ENCODE results near the gene TNS1. TPM values are rescaled to one million over a fixed set of nuclear protein-coding genes. Genes with fewer than 3 reads are reported as not detected.
"Not testable (repeated sequence)": the region's sequence is repeated elsewhere in the genome, so short reads cannot be mapped to it uniquely, and the experiment has no call there.

TNS1 gene
- 54.5 and 116 TPM in 2 replicates for total RNA-seq (ENCODE audit: low replicate concordance)

GRCh38 chr2:218002845-218003180 lies at the start of gene TNS1:
Gene TNS1, minus strand, starts transcription at chr2:218002995. Its CDS starts 123 bp downstream, at chr2:218002872.
- H3K4me3 ChIP-seq (ENCODE audit: low read depth, low read length): peak within 1 kb of the TSS; percentile 85
- TF ChIP-seq CTCF (IDR thresholded peaks at IDR 0.05; ENCODE audit: insufficient read depth, low read length): no peak
- DNase-seq (ENCODE audit: low read depth): peak; percentile 62

- no peak overlapping the region for H3K4me3 ChIP-seq (ENCODE audit: low read depth, low read length)
- no peak for DNase-seq (ENCODE audit: low read depth)
- TF ChIP-seq CTCF (IDR thresholded peaks at IDR 0.05; ENCODE audit: insufficient read depth, low read length): no peak
These were observed 49.1 kb upstream of the TNS1 start for GRCh38 chr2:218051903-218052302.

- no peak for DNase-seq (ENCODE audit: low read depth)
- no peak overlapping the region for H3K4me3 ChIP-seq (ENCODE audit: low read depth, low read length)
- no peak for TF ChIP-seq CTCF (IDR thresholded peaks at IDR 0.05; ENCODE audit: insufficient read depth, low read length)
These were observed 44.9 kb upstream of the TNS1 start for GRCh38 chr2:218047536-218048225.

GRCh38 chr2:218046238-218046637 lies 43.4 kb upstream of the TNS1 start:
- no peak for TF ChIP-seq CTCF (IDR thresholded peaks at IDR 0.05; ENCODE audit: insufficient read depth, low read length)
- DNase-seq (ENCODE audit: low read depth): no peak
- H3K4me3 ChIP-seq (ENCODE audit: low read depth, low read length): no peak overlapping the region

GRCh38 chr2:218044599-218044998 lies 41.8 kb upstream of the TNS1 start:
- not testable (repeated sequence) for H3K4me3 ChIP-seq (ENCODE audit: low read depth, low read length); DNase-seq (ENCODE audit: low read depth)

- no peak for DNase-seq (ENCODE audit: low read depth)
- H3K4me3 ChIP-seq (ENCODE audit: low read depth, low read length): no peak overlapping the region
- no peak for TF ChIP-seq CTCF (IDR thresholded peaks at IDR 0.05; ENCODE audit: insufficient read depth, low read length)
These were observed 40.9 kb upstream of the TNS1 start for GRCh38 chr2:218043701-218044109.

- no peak for DNase-seq (ENCODE audit: low read depth)
- H3K4me3 ChIP-seq (ENCODE audit: low read depth, low read length): no peak overlapping the region
- TF ChIP-seq CTCF (IDR thresholded peaks at IDR 0.05; ENCODE audit: insufficient read depth, low read length): no peak
These were observed 40.3 kb upstream of the TNS1 start for GRCh38 chr2:218043100-218043499.

Measured in fibroblast of the aortic adventitia (primary cell).